GM19351 (cell line): Measurements from ENCODE around the gene DNAJC25.
"Not testable (repeated sequence)": the region's sequence is repeated elsewhere in the genome, so short reads cannot be mapped to it uniquely, and the experiment has no call there.

Experiments used
- ATAC-seq: cut with Tn5 transposase; IDR thresholded peaks from one replicate; pipeline ENCODE4 v1.9.1; 2021; ENCODE audit warnings: mild to moderate bottlenecking, moderate library complexity; ENCODE audit not compliant: unreplicated experiment

DNAJC25 gene

GRCh38 chr9:111631214-111631971 is at the start of gene DNAJC25:
DNAJC25 (plus strand) TSS chr9:111631334; CDS start chr9:111631408, 74 bp downstream.
- peak; percentile 96 for ATAC-seq

DNA sequence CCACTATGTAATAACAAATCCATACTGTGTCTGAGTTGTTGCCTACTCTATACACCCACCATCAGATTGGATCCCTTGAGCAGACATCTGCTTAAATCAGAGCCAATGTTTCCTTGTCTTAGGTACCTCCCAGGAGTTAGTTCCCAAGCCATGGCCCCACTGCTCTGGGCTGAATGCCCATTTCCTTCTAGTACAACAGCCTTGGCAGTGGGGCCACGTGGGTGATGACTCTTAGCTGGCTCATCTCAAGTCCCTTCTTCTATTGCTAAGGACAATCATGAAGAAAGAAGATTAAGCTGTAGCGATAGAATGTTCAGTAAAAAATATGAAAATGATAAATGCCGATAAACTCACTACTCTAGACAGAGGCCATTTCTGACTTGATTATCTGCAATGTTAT is 48.2 kb upstream of the DNAJC25 start:
- no peak for ATAC-seq

GRCh38 chr9:111586378-111586777 is 44.8 kb upstream of the DNAJC25 start:
- ATAC-seq: no peak

- no peak for ATAC-seq
Observed at GRCh38 chr9:111588846-111589245, 42.3 kb upstream of the DNAJC25 start.

- no peak for ATAC-seq
Observed at GRCh38 chr9:111597852-111598732, 33.0 kb upstream of the DNAJC25 start.

GRCh38 chr9:111598733-111599091 is 32.4 kb upstream of the DNAJC25 start:
- ATAC-seq: no peak

DNA sequence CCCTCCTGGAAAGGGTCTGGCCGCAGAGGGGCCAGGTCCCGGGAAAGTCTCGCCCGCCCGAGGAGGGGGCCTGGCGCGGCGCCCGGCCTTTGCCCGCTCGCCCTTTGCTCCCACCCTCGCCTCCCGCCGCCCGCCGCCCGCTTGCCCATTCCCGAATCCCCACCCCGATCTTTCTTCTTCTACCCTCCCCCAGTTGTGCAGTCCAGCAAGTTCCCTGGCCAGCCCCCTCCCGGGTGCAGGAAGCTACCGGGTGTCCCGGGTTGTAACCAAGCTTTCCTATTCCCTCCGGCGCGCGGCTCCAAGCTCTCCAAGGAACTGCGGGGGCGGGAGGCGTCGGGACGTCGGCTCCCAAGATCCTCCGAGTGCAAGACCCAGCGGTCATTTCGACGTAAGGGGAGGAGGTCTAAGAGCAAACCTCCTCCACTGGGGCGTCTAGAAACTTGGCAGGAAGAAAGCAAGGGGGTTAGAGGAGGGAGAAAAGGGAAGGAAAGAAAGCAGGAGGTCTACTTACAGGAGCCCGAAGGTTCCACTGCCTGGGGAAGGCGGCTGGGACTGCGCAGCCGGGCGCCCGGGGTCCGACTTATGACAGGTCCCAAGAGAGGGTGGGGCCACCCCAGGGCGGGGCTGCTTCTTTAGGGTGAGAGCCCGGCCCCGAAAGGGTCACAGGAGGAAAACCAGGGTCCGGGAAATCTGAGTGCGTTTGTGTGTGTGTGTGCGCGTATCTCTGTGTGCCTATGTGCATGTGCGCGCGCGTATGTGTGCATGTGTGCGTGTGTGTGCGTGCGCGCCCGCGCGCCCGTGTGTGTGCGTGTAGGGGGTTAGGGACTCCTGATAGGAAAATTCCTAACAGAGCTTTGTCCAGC is 31.8 kb upstream of the DNAJC25 start, which contains the start of gene PTGR1:
Gene PTGR1 (minus strand): TSS at position 556 of the 863 bp plus-strand sequence. CDS start 2,225 bp downstream, outside the sequence.
- ATAC-seq: peak; percentile 41

GRCh38 chr9:111599955-111600343 is 31.2 kb upstream of the DNAJC25 start:
- no peak for ATAC-seq

DNA sequence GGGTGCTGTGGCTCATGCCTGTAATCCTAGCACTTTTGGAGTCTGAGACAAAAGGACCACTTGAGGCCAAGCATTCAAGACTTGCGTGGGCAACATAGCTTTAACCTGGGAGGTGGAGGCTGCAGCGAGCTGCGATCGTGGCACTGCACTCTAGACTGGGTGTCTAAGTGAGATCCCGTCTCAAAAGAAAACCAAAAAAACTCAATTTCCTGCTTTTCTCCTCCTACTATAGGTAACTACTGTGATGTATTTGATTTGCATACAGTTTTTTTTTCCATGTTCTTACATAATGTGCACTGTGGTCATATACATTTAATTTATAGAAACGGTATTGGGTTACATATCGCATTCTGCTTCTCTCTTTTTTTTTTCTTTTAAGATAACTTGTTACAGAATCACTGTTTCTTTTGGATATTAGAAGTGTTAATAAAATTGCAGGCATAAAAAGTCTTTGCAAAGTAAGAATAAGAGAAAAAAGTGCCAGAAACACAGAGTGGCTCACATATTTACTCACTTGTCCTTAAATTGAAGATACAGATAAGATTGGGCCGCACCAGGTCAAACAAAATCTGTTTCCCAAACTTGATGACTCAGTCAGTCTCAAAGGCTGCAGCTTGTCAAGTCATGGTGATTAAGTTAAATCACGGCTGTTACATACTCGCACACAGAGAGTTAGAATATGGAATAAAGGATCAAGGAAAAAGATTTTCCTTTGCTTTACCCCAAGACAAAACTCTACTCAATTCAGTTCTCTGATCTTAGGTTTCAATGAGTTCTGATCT is 29.7 kb upstream of the DNAJC25 start:
- ATAC-seq: no peak

GRCh38 chr9:111603041-111603440 is 28.1 kb upstream of the DNAJC25 start:
- no peak for ATAC-seq

GRCh38 chr9:111604054-111604615 is 27.0 kb upstream of the DNAJC25 start:
- ATAC-seq: no peak

DNA sequence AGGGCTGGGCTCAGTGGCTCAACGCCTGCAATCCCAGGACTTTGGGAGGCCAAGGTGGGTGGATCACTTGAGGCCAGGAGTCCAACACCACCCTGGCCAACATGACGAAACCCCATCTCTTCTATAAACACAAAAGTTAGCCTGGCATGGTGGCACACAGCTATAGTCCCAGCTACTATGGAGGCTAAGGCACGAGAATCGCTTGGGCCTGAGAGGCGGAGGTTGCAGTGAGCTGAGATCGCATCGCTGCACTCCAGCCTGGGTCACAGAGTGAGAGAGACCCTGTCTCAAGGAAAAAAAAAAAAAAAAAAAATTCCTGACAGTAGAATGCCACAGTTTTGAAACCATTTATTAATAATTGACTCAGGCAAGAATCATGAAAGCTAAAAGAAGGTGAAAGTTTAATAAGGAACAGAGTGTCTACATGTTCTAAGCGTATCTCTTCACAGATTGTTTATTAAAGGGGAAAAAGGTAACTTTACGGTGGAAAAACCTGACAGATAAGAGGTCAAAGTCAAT is 26.0 kb upstream of the DNAJC25 start:
- ATAC-seq: no peak

DNA sequence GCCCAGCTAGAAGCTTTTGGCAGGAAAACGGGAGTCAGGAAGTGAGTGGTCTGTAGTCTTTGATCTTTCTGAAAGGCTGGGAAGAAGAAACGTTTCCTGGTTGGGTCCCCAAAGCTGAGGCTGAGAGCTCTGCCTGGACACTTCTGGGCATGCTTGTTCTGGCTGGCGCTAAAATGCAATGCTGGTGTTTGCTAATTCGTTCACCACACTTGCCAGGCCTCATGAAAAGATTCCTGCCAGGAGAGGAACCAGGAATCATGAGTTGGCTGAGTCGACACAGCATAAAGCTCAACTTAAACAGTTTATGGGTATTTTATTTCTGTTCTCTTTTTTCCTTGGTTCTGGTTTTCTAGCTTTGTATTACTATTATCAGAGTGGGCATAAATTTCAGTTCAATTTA is 21.0 kb upstream of the DNAJC25 start:
- no peak for ATAC-seq

- no peak for ATAC-seq
Observed at GRCh38 chr9:111610845-111611244, 20.3 kb upstream of the DNAJC25 start.

- ATAC-seq: no peak
Observed at GRCh38 chr9:111613436-111614040, 17.6 kb upstream of the DNAJC25 start.

- no peak for ATAC-seq
Observed at GRCh38 chr9:111615928-111616327, 15.2 kb upstream of the DNAJC25 start.

DNA sequence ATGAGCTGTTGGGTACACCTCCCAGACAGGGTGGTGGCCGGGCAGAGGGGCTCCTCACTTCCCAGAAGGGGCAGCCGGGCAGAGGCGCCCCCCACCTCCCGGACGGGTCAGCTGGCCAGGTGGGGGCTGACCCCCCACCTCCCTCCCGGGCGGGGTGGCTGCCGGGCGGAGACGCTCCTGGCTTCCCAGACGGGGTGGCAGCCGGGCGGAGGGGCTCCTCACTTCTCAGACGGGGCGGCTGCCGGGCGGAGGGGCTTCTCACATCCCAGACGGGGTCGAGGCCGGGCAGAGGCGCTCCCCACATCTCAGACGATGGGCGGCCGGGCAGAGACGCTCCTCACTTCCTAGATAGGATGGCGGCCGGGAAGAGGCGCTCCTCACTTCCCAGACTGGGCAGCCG is 13.8 kb upstream of the DNAJC25 start:
- ATAC-seq: not testable (repeated sequence)

- ATAC-seq: peak; percentile 63
Observed at GRCh38 chr9:111621895-111622480, 9.1 kb upstream of the DNAJC25 start.

DNA sequence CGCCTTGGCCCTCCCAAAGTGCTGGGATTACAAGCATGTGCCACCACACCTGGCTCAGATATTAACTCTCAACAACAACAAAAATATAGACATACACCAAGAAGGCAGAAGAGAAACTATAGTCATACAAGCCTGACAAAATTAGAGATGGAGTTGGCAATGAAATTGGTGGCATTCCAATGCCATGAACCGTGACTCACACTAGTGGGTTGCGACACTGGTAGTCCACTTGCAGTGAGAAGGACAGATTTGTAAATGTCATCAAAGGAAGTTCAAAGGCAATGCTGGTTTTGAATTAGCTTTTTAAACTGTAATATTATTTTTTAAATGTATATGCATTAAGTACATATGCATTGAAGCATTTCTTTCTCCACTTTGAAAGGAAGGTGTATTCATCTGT is 8.5 kb upstream of the DNAJC25 start:
- ATAC-seq: no peak
